ENCODE data around the gene SAXO2. TPM values are rescaled to one million over a fixed set of nuclear protein-coding genes. Genes with fewer than 3 reads are reported as not detected.
"Not testable (repeated sequence)": the region's sequence is repeated elsewhere in the genome, so short reads cannot be mapped to it uniquely, and the experiment has no call there.

SAXO2 gene
- total RNA-seq, 2 donors from 2014 or later = 0.68 TPM; not detected in 1

DNA sequence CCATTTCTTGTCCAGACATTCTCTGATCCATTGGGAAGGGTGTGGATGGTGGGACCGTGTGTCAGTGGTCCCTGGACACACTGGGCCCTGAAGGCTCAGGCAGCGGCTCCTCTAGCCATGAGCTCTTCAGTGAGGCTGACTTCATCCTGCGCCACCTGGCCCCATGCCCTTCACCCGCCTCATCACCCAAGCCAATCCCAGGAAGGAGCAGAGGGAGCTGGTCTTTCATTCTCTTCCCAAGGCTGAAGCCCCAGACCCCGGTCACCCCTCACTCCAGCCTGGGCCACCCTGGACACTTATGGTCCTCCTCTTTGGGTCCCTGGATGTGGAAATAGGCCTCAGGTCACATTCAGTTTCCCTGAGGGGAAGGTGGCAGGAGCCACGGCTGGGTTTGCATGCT lies 62.2 kb downstream of the SAXO2 start:
- H3K36me3 Mint-ChIP-seq (ENCODE audit: low read depth); H3K9me3 ChIP-seq (ENCODE audit: control insufficient read depth, low read length, poor library complexity, severe bottlenecking); DNase-seq; H3K4me1 Mint-ChIP-seq; H3K4me3 Mint-ChIP-seq; H3K27ac Mint-ChIP-seq; H3K27me3 Mint-ChIP-seq; ATAC-seq: not testable (repeated sequence)

DNA sequence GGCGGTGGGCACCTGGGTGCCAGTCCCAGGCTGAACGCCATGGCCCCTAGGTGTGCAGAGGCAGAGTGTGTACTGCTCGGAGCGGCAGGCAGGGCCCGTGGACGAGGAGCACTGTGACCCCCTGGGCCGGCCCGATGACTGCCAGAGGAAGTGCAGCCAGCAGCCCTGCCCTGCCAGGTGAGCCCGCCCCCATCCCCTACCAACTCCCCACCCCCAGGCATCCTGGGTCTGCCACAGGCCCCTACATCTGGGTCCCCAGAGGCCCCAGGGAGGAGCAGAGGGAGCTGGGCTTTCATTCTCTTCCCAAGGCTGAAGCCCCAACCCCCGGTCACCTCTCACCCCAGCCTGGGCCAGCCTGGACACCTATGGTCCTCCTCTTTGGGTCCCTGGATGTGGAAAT lies 63.0 kb downstream of the SAXO2 start:
- DNase-seq; H3K4me3 Mint-ChIP-seq; H3K4me1 Mint-ChIP-seq; H3K27ac Mint-ChIP-seq; H3K27me3 Mint-ChIP-seq; H3K36me3 Mint-ChIP-seq (ENCODE audit: low read depth); H3K9me3 ChIP-seq (ENCODE audit: control insufficient read depth, low read length, poor library complexity, severe bottlenecking); ATAC-seq: not testable (repeated sequence)

DNA sequence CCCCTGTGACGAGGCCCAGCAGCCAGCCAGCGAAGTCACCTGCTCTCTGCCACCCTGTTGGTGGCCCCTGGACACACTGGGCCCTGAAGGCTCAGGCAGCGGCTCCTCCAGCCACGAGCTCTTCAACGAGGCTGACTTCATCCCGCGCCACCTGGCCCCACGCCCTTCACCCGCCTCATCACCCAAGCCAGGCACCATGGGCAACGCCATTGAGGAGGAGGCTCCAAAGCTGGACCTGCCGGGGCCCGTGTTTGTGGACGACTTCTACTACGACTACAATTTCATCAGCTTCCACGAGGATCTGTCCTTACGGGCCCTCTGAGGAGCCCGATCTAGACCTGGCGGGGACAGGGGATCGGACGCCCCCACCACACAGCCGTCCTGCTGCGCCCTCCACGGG lies 64.3 kb downstream of the SAXO2 start:
- H3K9me3 ChIP-seq (ENCODE audit: control insufficient read depth, low read length, poor library complexity, severe bottlenecking); H3K4me1 Mint-ChIP-seq; H3K36me3 Mint-ChIP-seq (ENCODE audit: low read depth); DNase-seq; H3K4me3 Mint-ChIP-seq; ATAC-seq; H3K27me3 Mint-ChIP-seq; H3K27ac Mint-ChIP-seq: not testable (repeated sequence)

DNA sequence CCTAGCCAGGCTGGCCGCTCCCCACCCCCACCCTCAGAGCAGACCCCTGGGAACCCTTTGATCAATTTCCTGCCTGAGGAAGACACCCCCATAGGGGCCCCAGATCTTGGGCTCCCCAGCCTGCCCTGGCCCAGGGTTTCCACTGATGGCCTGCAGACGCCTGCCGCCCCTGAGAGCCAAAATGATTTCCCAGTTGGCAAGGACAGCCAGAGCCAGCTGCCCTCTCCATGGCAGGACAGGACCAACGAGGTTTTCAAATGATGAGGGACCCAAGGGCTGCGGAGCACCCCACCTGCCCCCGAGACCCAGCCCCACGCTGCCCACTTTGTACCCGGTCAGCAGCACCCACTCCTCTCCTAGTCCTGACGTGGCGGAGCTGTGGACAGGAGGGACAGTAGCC lies 64.8 kb downstream of the SAXO2 start:
- not testable (repeated sequence) for H3K4me3 Mint-ChIP-seq; DNase-seq; H3K9me3 ChIP-seq (ENCODE audit: control insufficient read depth, low read length, poor library complexity, severe bottlenecking); H3K36me3 Mint-ChIP-seq (ENCODE audit: low read depth); H3K4me1 Mint-ChIP-seq; H3K27me3 Mint-ChIP-seq; H3K27ac Mint-ChIP-seq; ATAC-seq

DNA sequence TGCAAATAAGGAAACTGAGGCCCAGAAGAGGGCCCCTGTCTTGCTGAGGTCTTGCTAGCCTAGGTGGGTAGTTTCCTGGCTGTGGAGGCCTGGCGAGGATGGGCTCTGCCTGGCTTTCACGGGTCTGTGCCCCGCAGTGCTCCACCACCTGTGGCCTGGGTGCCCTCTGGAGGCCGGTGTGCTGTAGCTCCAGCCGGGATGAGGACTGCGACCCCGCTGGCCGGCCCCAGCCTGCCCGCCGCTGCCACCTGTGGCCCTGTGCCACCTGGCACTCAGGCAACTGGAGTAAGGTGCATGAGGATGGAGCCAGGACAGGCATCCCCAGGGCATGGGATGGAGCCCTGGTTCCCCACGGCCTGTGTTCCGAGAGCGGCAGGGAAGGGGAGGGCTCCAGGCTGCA lies 66.4 kb downstream of the SAXO2 start:
- not testable (repeated sequence) for H3K4me3 Mint-ChIP-seq; DNase-seq; H3K27me3 Mint-ChIP-seq; H3K27ac Mint-ChIP-seq; ATAC-seq; H3K9me3 ChIP-seq (ENCODE audit: control insufficient read depth, low read length, poor library complexity, severe bottlenecking); H3K4me1 Mint-ChIP-seq; H3K36me3 Mint-ChIP-seq (ENCODE audit: low read depth)

DNA sequence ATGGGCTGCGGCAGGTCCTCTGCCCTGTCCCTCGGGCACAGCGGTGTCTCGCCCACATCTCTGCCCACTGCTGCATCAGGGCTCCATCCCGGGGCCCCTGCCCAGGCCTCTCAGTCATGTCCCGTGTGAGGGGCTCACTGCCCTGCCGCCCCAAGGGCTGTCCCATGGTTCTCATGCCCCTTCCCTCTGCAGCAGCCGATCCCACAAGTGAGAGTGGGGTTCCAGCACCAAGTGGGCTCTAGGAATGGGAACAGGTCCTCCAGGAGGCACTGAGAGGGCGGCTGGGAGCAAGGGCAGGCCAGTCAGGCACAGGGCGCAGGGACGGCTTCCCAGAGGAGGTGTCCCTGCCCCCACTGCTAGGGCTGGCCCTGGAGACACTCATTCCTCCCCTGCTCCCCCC lies 68.3 kb downstream of the SAXO2 start:
- DNase-seq; H3K4me3 Mint-ChIP-seq; H3K36me3 Mint-ChIP-seq (ENCODE audit: low read depth); ATAC-seq; H3K27me3 Mint-ChIP-seq; H3K4me1 Mint-ChIP-seq; H3K9me3 ChIP-seq (ENCODE audit: control insufficient read depth, low read length, poor library complexity, severe bottlenecking); H3K27ac Mint-ChIP-seq: not testable (repeated sequence)

DNA sequence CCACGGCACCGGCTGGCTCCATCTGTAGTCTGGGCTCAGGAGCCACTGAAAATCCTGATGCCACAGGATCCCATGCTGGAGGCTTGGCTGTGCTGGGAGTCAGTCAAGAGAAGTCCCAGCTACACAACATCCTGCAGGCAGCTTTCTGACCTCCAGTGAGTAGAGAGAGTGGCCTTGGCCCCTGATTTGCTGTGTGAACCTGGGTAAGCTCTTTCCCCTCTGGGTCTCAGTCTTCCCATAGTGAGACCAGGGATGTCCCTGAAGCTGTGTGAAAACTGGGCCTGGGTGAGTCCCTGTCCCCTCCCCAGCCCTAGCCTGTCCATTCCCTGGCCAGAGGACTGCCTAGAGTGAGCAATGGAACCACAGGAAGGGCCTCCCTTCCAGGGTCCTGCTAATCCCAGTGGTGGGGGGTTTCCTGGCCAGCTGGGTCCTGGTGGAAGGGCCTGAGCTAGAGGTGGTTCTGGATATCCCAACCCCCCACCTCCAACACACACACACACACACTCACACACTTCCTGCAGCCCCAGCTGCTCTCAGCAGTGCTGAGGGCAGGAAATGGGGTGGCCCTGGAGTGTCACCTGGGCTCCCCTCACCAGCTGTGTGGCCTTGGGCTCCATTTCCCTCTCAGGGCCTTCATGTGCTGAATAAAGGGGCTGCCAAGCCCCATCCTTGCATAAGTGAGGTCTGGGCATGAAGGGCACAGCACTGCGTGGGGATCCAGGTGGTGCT lies 69.1 kb downstream of the SAXO2 start:
- H3K36me3 Mint-ChIP-seq (ENCODE audit: low read depth); H3K9me3 ChIP-seq (ENCODE audit: control insufficient read depth, low read length, poor library complexity, severe bottlenecking); H3K27me3 Mint-ChIP-seq; DNase-seq; H3K4me1 Mint-ChIP-seq; H3K4me3 Mint-ChIP-seq: not testable (repeated sequence)
- ATAC-seq = peak; percentile 89
- peak overlapping the region; percentile 19 for H3K27ac Mint-ChIP-seq

DNA sequence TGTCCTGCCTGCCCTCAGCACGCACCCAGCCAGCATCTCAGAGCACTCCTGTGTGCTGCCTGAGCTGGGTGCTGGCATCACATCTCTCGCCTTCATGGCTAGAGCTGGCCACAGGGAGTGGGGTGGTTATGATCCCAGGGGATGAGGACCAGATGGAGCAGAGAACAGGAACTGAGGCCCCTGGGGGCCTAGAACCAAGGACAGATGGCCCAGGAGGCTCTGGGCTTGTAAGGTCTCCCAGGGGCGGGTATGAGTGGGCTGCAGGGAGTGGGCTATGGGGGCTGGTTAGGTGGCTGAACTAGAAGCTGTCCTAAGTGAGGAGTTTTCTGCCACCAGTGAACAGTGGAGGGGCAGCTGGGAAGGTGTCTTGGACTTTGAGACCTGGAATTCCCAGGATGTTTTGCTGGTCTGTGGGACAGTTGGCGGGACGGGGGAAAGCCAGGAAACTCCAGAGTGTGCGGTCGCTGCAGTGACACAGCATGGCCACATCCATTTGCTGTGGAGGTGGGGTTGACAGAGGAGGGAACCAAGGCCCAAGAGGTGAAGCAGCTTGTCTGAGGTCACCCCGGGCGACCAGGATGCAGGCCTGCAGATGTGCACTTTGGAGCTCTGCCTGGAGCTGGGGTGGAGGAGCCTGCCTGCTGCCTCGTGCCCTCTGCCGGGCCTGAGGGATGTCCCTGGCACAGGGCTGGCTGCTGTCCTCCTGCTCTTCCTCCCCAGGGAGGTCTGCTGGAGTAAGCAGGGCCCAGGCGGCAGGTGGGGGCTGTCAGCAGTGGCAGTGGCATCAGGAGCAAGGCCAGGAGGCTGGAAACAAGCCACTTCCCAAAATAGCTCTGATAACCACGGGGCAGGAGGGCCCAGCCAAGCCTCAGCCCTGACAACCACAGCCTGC lies 70.3 kb downstream of the SAXO2 start:
- H3K36me3 Mint-ChIP-seq (ENCODE audit: low read depth); H3K27me3 Mint-ChIP-seq; H3K4me1 Mint-ChIP-seq; DNase-seq; ATAC-seq; H3K9me3 ChIP-seq (ENCODE audit: control insufficient read depth, low read length, poor library complexity, severe bottlenecking); H3K4me3 Mint-ChIP-seq: not testable (repeated sequence)
- H3K27ac Mint-ChIP-seq = peak overlapping the region; percentile 19

DNA sequence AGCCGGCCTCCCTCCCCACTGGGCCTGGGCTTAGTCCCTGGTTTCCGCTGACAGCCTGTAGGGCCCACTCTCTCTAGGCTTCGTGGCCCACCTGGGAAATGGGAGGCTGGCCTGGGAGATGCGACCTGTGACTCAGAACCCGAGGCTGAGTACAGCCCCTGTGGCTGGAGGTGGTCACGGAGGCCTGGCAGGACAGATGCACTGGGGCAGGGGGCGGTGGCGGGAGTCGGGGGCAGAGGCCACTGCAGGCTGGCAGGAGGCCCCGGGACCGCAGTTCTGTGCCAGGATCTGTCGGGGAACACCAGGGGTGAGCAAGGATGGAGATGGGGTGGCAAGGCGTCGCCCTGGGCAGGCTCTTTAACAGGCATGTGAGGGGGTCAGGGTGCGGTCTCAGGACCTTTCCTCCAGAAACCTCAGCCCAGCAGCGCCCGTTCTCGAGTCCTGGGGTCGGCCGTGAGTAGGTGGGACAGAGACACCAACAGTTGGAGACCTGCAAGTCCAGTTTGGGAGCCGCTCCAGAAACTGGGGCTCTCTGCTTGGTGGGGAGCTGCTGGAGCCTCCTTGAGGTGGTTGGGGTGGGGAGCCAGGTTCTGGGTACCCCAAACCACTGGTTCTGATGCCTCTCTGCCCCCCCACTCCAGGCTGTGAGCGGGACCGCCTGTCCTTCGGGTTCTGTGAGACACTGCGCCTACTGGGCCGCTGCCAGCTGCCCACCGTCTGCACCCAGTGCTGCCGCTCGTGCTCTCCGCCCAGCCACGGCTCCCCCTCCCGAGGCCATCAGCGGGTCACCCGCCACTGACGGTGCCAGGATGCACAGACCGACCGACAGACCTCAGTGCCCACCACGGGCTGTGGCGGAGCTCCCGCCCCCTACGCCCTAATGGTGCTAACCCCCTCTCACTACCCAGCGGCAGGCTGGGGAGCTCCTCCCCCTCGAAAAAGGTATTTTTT lies 71.3 kb downstream of the SAXO2 start:
- not testable (repeated sequence) for H3K27ac Mint-ChIP-seq; ATAC-seq; H3K36me3 Mint-ChIP-seq (ENCODE audit: low read depth); DNase-seq; H3K4me1 Mint-ChIP-seq; H3K9me3 ChIP-seq (ENCODE audit: control insufficient read depth, low read length, poor library complexity, severe bottlenecking); H3K4me3 Mint-ChIP-seq; H3K27me3 Mint-ChIP-seq

Other genes with a start within 250 kb of the SAXO2 start
- 1 to 10 TPM in 1 of 2 donors, under 1 TPM in 1; 0.87 to 1.4 TPM for gene MEX3B, start 216.8 kb upstream of the SAXO2 start, total RNA-seq
- gene EFL1, start 84 bp upstream of the SAXO2 start, total RNA-seq = 10 to 100 TPM in 1 of 2 donors, 1 to 10 TPM in 1; 9.2 to 10.4 TPM
- gene GOLGA6L10, start 86.7 kb downstream of the SAXO2 start, total RNA-seq = 1 to 10 TPM; 1.4 to 1.9 TPM
- 1 to 10 TPM; 3.0 to 3.3 TPM for gene GOLGA6L9, start 167.0 kb downstream of the SAXO2 start, total RNA-seq